H9 (cell line): Measurements from ENCODE around the gene GPD2. TPM values are rescaled to one million over a fixed set of nuclear protein-coding genes. Genes with fewer than 3 reads are reported as not detected.

Experiments
- DNase-seq: peaks from one replicate; pipeline ENCODE4 v3.0.0-alpha.2; 2017
- H2AFZ ChIP-seq: one replicate; pipeline ENCODE4 v1.6.1; 2013; ENCODE audit warnings: mild to moderate bottlenecking, low read length, control low read depth, moderate library complexity
- H2AK5ac ChIP-seq: 2 replicates; pipeline ENCODE4 v1.6.1; 2013; ENCODE audit warnings: low read length, control low read depth, mixed read lengths; ENCODE audit not compliant: insufficient read length
- H2BK120ac ChIP-seq: one replicate; pipeline ENCODE4 v1.6.1; 2013; ENCODE audit warnings: low read depth, mild to moderate bottlenecking, low read length, control low read depth, inconsistent platforms; ENCODE audit not compliant: poor library complexity, severe bottlenecking
- H2BK12ac ChIP-seq: 2 replicates; pipeline ENCODE4 v1.6.1; 2013; ENCODE audit warnings: low read length, control low read depth, mixed read lengths, low read depth; ENCODE audit not compliant: insufficient read length
- H2BK15ac ChIP-seq: 2 replicates; pipeline ENCODE4 v1.6.1; 2013; ENCODE audit warnings: low read depth, low read length, control low read depth
- H2BK20ac ChIP-seq: one replicate; pipeline ENCODE4 v1.6.1; 2013; ENCODE audit warnings: low read depth, mild to moderate bottlenecking, low read length, control low read depth, inconsistent platforms; ENCODE audit not compliant: poor library complexity, severe bottlenecking
- H2BK5ac ChIP-seq: 2 replicates; pipeline ENCODE4 v1.6.1; 2013; ENCODE audit warnings: low read length, control low read depth, mixed read lengths; ENCODE audit not compliant: insufficient read length
- H3K14ac ChIP-seq: 2 replicates; pipeline ENCODE4 v1.6.1; 2013; ENCODE audit warnings: low read length, control low read depth; ENCODE audit not compliant: insufficient read depth
- H3K18ac ChIP-seq: 2 replicates; pipeline ENCODE4 v1.6.1; 2013; ENCODE audit warnings: low read depth, mild to moderate bottlenecking, mixed read lengths, low read length, control low read depth; ENCODE audit not compliant: insufficient read length
- H3K23ac ChIP-seq: 2 replicates; pipeline ENCODE4 v1.6.1; 2013; ENCODE audit warnings: low read length, control low read depth, mixed read lengths, low read depth; ENCODE audit not compliant: insufficient read length
- H3K23me2 ChIP-seq: 2 replicates; pipeline ENCODE4 v1.6.1; 2013; ENCODE audit warnings: low read depth, mild to moderate bottlenecking, mixed read lengths, low read length, control low read depth; ENCODE audit not compliant: insufficient read length, poor library complexity, severe bottlenecking
- H3K27ac ChIP-seq: 2 replicates; pipeline ENCODE4 v1.5.1; 2013; ENCODE audit warnings: low read length, control low read depth, mixed read lengths, low read depth; ENCODE audit not compliant: insufficient read length
- H3K27me3 ChIP-seq: 2 replicates; pipeline ENCODE4 v1.6.1; 2013; ENCODE audit warnings: low read length, control low read depth, inconsistent platforms; ENCODE audit not compliant: insufficient read depth
- H3K4ac ChIP-seq: 2 replicates; pipeline ENCODE4 v1.6.1; 2013; ENCODE audit warnings: low read depth, mild to moderate bottlenecking, control low read depth, inconsistent platforms, low read length, moderate library complexity
- H3K4me1 ChIP-seq: 2 replicates; pipeline ENCODE4 v1.6.1; 2013; ENCODE audit warnings: low read length, control low read depth, inconsistent platforms; ENCODE audit not compliant: insufficient read depth
- H3K4me2 ChIP-seq: 2 replicates; pipeline ENCODE4 v1.6.1; 2013; ENCODE audit warnings: low read length, control low read depth, mixed read lengths; ENCODE audit not compliant: insufficient read length, insufficient read depth
- H3K56ac ChIP-seq: 2 replicates; pipeline ENCODE4 v1.6.1; 2013; ENCODE audit warnings: low read depth, mild to moderate bottlenecking, mixed read lengths, low read length, control low read depth; ENCODE audit not compliant: insufficient read length
- H3K79me1 ChIP-seq: 2 replicates; pipeline ENCODE4 v1.6.1; 2013; ENCODE audit warnings: low read depth, mild to moderate bottlenecking, moderate library complexity, low read length, control low read depth, inconsistent platforms; ENCODE audit not compliant: insufficient read depth, poor library complexity, severe bottlenecking
- H3K79me2 ChIP-seq: 2 replicates; pipeline ENCODE4 v1.6.1; 2013; ENCODE audit warnings: low read length, control low read depth, inconsistent platforms; ENCODE audit not compliant: insufficient read depth
- H3K9ac ChIP-seq: 2 replicates; pipeline ENCODE4 v1.6.1; 2013; ENCODE audit warnings: low read length, control low read depth, mixed read lengths; ENCODE audit not compliant: insufficient read length; ENCODE audit errors: extremely low read depth
- H3K9me3 ChIP-seq: one replicate; pipeline ENCODE4 v1.6.1; 2013; ENCODE audit warnings: low read depth, low read length, inconsistent platforms; ENCODE audit not compliant: control insufficient read depth
- H3T11ph ChIP-seq: one replicate; pipeline ENCODE4 v1.6.1; 2013; ENCODE audit warnings: mild to moderate bottlenecking, low read length, control low read depth, inconsistent platforms
- H4K20me1 ChIP-seq: one replicate; pipeline ENCODE4 v1.6.1; 2013; ENCODE audit not compliant: control insufficient read depth, insufficient read length, insufficient read depth
- H4K5ac ChIP-seq: 2 replicates; pipeline ENCODE4 v1.6.1; 2013; ENCODE audit warnings: low read depth, mild to moderate bottlenecking, mixed read lengths, low read length, control low read depth; ENCODE audit not compliant: insufficient read length
- H4K8ac ChIP-seq: replicated peaks from 2 replicates; pipeline ENCODE4 v1.6.1; 2013; ENCODE audit warnings: low read length, control low read depth, mixed read lengths, low read depth; ENCODE audit not compliant: insufficient read length
- H4K91ac ChIP-seq: 2 replicates; pipeline ENCODE4 v1.6.1; 2013; ENCODE audit warnings: low read depth, mild to moderate bottlenecking, moderate library complexity, mixed read lengths, low read length, control low read depth; ENCODE audit not compliant: insufficient read length
- H3K27ac Mint-ChIP-seq, 3 experiments: 2 replicates in 2 of 3; 3 replicates in 1 of 3; pipeline ENCODE4 v1.8.0; 2020 to 2021; ENCODE audit warnings: mixed read lengths in 3 of 3, mild to moderate bottlenecking in 1 of 3, moderate library complexity in 1 of 3
- H3K27me3 Mint-ChIP-seq: 2 replicates; pipeline ENCODE4 v1.8.0; 2021; ENCODE audit warnings: low read depth, mild to moderate bottlenecking, moderate library complexity, mixed read lengths
- H3K36me3 Mint-ChIP-seq, 3 experiments: 2 replicates in 2 of 3; 3 replicates in 1 of 3; pipeline ENCODE4 v1.8.0; 2020 to 2021; ENCODE audit warnings: low read depth in 3 of 3, mixed read lengths in 3 of 3; ENCODE audit not compliant: insufficient read depth in 1 of 3
- H3K4me1 Mint-ChIP-seq, 2 experiments: 2 replicates each; pipeline ENCODE4 v1.8.0; 2020; ENCODE audit warnings: mixed read lengths in 2 of 2
- H3K4me3 Mint-ChIP-seq, 2 experiments: 2 replicates in 1 of 2; 3 replicates in 1 of 2; pipeline ENCODE4 v1.8.0; 2020 to 2021; ENCODE audit warnings: mild to moderate bottlenecking in 2 of 2, mixed read lengths in 2 of 2, moderate library complexity in 1 of 2
- H3K9me3 Mint-ChIP-seq, 2 experiments: 2 replicates in 1 of 2; 3 replicates in 1 of 2; pipeline ENCODE4 v1.8.0; 2020; ENCODE audit warnings: mild to moderate bottlenecking in 2 of 2, mixed read lengths in 2 of 2, moderate library complexity in 1 of 2
- WGBS: extraction: QIAGEN DNeasy Blood & Tissue Kit; methylation state at CpG from one replicate; pipeline ENCODE4 v1.1.7; 2013; ENCODE audit warnings: missing lambda C conversion rate, low lambda C conversion rate, mixed read lengths; ENCODE audit not compliant: insufficient read length; ENCODE audit errors: extremely low coverage; 5-methylcytosine and 5-hydroxymethylcytosine counted together
- total RNA-seq: library from RNA; stranded (reverse); gene quantifications from 2 replicates; pipeline ENCODE4 v1.2.1, GENCODE V29; 2021
- TF ChIP-seq, protein P1 (sequence below): fragments of 200-600 bp; sonication (generic); conservative IDR thresholded peaks from 3 replicates; pipeline ENCODE4 v1.8.0; 2021; ENCODE audit warnings: antibody characterized with exemption, mild to moderate bottlenecking

GPD2 gene
- total RNA-seq, 1 experiment from 2014 or later = 46.0 TPM

- no peak overlapping the region for H2BK5ac ChIP-seq
- no peak overlapping the region for H2BK20ac ChIP-seq
- DNase-seq = no peak
- H3K4ac ChIP-seq = no peak overlapping the region
- H3T11ph ChIP-seq = no peak overlapping the region
- no peak overlapping the region for H2BK12ac ChIP-seq
- Mint-ChIP-seq H3K4me1 (peaks cover 13 to 18% of the 10 kb centered on the region in 2 experiments), H3K4me3 (no peak overlapping the region), H3K36me3 (peaks cover 9 to 20% (median 12%) of the 10 kb centered on the region in 3 experiments; a peak in 6 of 7 replicates), H3K27ac (peak overlapping the region in 1 of 3 experiments; percentile 6; a peak in 1 of 7 replicates), H3K9me3 (peaks cover 0 to 10% of the 10 kb centered on the region in 2 experiments; a peak in 3 of 5 replicates), H3K27me3 (no peaks in the 10 kb centered on the region)
- H3K79me1 ChIP-seq = no peaks in the 10 kb centered on the region
- H3K56ac ChIP-seq = no peak overlapping the region
- H3K18ac ChIP-seq = no peak overlapping the region
- no peak overlapping the region for H3K4me2 ChIP-seq
- TF ChIP-seq, protein P1, sequence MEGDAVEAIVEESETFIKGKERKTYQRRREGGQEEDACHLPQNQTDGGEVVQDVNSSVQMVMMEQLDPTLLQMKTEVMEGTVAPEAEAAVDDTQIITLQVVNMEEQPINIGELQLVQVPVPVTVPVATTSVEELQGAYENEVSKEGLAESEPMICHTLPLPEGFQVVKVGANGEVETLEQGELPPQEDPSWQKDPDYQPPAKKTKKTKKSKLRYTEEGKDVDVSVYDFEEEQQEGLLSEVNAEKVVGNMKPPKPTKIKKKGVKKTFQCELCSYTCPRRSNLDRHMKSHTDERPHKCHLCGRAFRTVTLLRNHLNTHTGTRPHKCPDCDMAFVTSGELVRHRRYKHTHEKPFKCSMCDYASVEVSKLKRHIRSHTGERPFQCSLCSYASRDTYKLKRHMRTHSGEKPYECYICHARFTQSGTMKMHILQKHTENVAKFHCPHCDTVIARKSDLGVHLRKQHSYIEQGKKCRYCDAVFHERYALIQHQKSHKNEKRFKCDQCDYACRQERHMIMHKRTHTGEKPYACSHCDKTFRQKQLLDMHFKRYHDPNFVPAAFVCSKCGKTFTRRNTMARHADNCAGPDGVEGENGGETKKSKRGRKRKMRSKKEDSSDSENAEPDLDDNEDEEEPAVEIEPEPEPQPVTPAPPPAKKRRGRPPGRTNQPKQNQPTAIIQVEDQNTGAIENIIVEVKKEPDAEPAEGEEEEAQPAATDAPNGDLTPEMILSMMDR = no peak
- no peak overlapping the region for H2AK5ac ChIP-seq
- H3K27ac ChIP-seq = no peak overlapping the region
- H3K9me3 ChIP-seq = no peaks in the 10 kb centered on the region
- no peaks in the 10 kb centered on the region for H3K79me2 ChIP-seq
- no peak overlapping the region for H2AFZ ChIP-seq
- no peak overlapping the region for H2BK120ac ChIP-seq
- H3K9ac ChIP-seq = no peak overlapping the region
- H4K5ac ChIP-seq = no peak overlapping the region
- H3K4me1 ChIP-seq = peaks cover 2% of the 10 kb centered on the region; the same call in 1 of the 2 replicates
- H4K8ac ChIP-seq = no peak overlapping the region
- no peaks in the 10 kb centered on the region for H4K20me1 ChIP-seq
- H3K27me3 ChIP-seq = no peaks in the 10 kb centered on the region
- H3K23me2 ChIP-seq = no peaks in the 10 kb centered on the region
- no CpG with 5 or more reads among the region's 4 CpGs for WGBS
- no peak overlapping the region for H3K23ac ChIP-seq
- no peak overlapping the region for H4K91ac ChIP-seq
- no peak overlapping the region for H3K14ac ChIP-seq
- H2BK15ac ChIP-seq = no peak overlapping the region
Measured at GRCh38 chr2:156537141-156537540, 101.0 kb downstream of the GPD2 start.
